ENCODE measurements around the gene CRAMP1.
A peak's percentile ranks its signal among the peaks of the same experiment; 100 is the strongest.

CRAMP1 gene

GRCh38 chr16:1687427-1688316 lies 75.5 kb downstream of the CRAMP1 start:
- TF ChIP-seq CTCF (conservative IDR thresholded peaks at IDR 0.05; ENCODE audit: low read depth, low read length), result no peak
- H3K4me3 ChIP-seq (ENCODE audit: low read length), result no peak overlapping the region
- no peak for DNase-seq (ENCODE audit: low read depth)

GRCh38 chr16:1688807-1689560 lies 76.8 kb downstream of the CRAMP1 start:
- peak; percentile 97 for DNase-seq (ENCODE audit: low read depth)
- H3K4me3 ChIP-seq (ENCODE audit: low read length), result no peak overlapping the region
- TF ChIP-seq CTCF (conservative IDR thresholded peaks at IDR 0.05; ENCODE audit: low read depth, low read length), result no peak

GRCh38 chr16:1689853-1690252 lies 77.7 kb downstream of the CRAMP1 start:
- TF ChIP-seq CTCF (conservative IDR thresholded peaks at IDR 0.05; ENCODE audit: low read depth, low read length), result no peak
- no peak overlapping the region for H3K4me3 ChIP-seq (ENCODE audit: low read length)
- no peak for DNase-seq (ENCODE audit: low read depth)

GRCh38 chr16:1690810-1691209 lies 78.7 kb downstream of the CRAMP1 start:
- TF ChIP-seq CTCF (conservative IDR thresholded peaks at IDR 0.05; ENCODE audit: low read depth, low read length), result no peak
- no peak overlapping the region for H3K4me3 ChIP-seq (ENCODE audit: low read length)
- DNase-seq (ENCODE audit: low read depth), result no peak

GRCh38 chr16:1691276-1691675 lies 79.1 kb downstream of the CRAMP1 start:
- TF ChIP-seq CTCF (conservative IDR thresholded peaks at IDR 0.05; ENCODE audit: low read depth, low read length), result peak; percentile 48
- no peak for DNase-seq (ENCODE audit: low read depth)
- no peak overlapping the region for H3K4me3 ChIP-seq (ENCODE audit: low read length)

GRCh38 chr16:1691956-1692355 lies 79.8 kb downstream of the CRAMP1 start:
- no peak for TF ChIP-seq CTCF (conservative IDR thresholded peaks at IDR 0.05; ENCODE audit: low read depth, low read length)
- no peak overlapping the region for H3K4me3 ChIP-seq (ENCODE audit: low read length)
- DNase-seq (ENCODE audit: low read depth), result no peak

Data from retinal pigment epithelial cell (primary cell).